Lower lobe of right lung (tissue), 2 donors: Measurements from ENCODE around the gene SEMA3A. TPM values are rescaled to one million over a fixed set of nuclear protein-coding genes. Genes with fewer than 3 reads are reported as not detected.

ENCODE experiments used
- ATAC-seq, 2 donors: fragments of 200-7000 bp; cut with Tn5 transposase; one replicate each; pipeline ENCODE4 v1.9.1; 2020 to 2022; ENCODE audit warnings: mild to moderate bottlenecking in 2 of 2, moderate library complexity in 2 of 2
- DNase-seq: peaks from one replicate; pipeline ENCODE4 v3.0.0-alpha.2; 2020
- H3K27ac ChIP-seq: fragments of 200-600 bp; one replicate; pipeline ENCODE4 v1.8.0; 2022
- H3K27me3 ChIP-seq: fragments of 200-600 bp; one replicate; pipeline ENCODE4 v1.8.0; 2022; ENCODE audit warnings: low read depth
- H3K36me3 ChIP-seq: fragments of 200-600 bp; one replicate; pipeline ENCODE4 v1.8.0; 2022; ENCODE audit warnings: mild to moderate bottlenecking
- H3K4me1 ChIP-seq: fragments of 200-600 bp; one replicate; pipeline ENCODE4 v1.8.0; 2022
- H3K4me3 ChIP-seq: fragments of 200-600 bp; one replicate; pipeline ENCODE4 v1.8.0; 2022; ENCODE audit warnings: mild to moderate bottlenecking
- H3K9me3 ChIP-seq: fragments of 200-600 bp; one replicate; pipeline ENCODE4 v1.8.0; 2022
- intact Hi-C: fragments of 100-400 bp; cut with DNase I; formaldehyde crosslinking; loops from one replicate; pipeline ENCODE4 v1.11.0; 2022
- total RNA-seq: library from RNA; stranded (reverse); fragmentation: NEBNext Ultra II Directional; extraction: Animal tissue kit (Norgen Biotek cat#: 25700); gene quantifications from one replicate; pipeline ENCODE4 v1.2.1, GENCODE V29; 2021
- TF ChIP-seq, protein P1 (sequence below): fragments of 200-600 bp; IDR thresholded peaks from one replicate; pipeline ENCODE4 v1.8.0; 2022; ENCODE audit warnings: antibody characterized with exemption, mild to moderate bottlenecking
- donor health status: DM: no; HTN: yes; CAD: no; lungs with severe emphysema.

Gene SEMA3A
- total RNA-seq, 1 donor from 2014 or later = 9.7 TPM

DNA sequence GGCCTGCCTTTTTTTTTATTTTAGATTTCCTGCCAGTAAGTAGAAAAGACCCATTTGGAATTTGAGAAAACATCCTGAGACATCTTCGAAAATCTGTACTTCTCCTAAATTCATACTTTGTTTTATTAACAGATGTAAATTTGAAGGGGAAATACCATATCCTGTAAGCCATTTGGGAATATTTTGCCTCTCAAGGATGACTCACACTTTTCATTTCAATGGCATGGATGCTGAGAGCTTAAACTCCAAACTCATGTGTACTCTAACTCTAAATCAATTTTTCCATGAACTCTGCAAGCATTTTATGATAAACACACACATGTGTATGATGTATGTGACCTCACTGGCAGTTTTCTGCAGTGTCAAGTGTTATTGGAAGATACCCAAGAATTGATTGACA lies 89.0 kb downstream of the SEMA3A start:
- intact Hi-C loops = no loop called here
- no peak for ATAC-seq
- DNase-seq = no peak
- H3K4me1 ChIP-seq = no peaks in the 10 kb centered on the region
- no peak overlapping the region for H3K27ac ChIP-seq
- no peaks in the 10 kb centered on the region for H3K27me3 ChIP-seq
- no peak overlapping the region for H3K4me3 ChIP-seq
- TF ChIP-seq, protein P1, sequence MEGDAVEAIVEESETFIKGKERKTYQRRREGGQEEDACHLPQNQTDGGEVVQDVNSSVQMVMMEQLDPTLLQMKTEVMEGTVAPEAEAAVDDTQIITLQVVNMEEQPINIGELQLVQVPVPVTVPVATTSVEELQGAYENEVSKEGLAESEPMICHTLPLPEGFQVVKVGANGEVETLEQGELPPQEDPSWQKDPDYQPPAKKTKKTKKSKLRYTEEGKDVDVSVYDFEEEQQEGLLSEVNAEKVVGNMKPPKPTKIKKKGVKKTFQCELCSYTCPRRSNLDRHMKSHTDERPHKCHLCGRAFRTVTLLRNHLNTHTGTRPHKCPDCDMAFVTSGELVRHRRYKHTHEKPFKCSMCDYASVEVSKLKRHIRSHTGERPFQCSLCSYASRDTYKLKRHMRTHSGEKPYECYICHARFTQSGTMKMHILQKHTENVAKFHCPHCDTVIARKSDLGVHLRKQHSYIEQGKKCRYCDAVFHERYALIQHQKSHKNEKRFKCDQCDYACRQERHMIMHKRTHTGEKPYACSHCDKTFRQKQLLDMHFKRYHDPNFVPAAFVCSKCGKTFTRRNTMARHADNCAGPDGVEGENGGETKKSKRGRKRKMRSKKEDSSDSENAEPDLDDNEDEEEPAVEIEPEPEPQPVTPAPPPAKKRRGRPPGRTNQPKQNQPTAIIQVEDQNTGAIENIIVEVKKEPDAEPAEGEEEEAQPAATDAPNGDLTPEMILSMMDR = no peak
- H3K9me3 ChIP-seq = no peaks in the 10 kb centered on the region
- no peaks in the 10 kb centered on the region for H3K36me3 ChIP-seq

DNA sequence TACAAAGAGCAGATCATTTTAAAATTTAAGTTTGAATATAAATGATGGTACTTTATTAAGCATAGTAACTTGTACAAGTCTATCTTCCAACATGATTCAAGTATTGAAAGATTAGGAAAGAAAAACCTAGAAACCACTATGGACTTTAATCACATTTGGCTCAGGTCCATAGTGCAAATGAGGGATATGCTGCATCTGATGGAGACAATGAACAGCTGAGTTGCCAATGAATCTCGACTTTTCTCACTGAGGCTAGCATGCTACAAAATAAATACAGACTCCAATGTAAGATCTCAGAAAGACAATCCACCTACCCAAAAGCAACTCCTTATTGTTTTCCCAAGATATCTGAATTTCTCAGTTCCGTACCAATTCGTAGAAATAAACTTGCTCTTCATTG lies 89.8 kb downstream of the SEMA3A start:
- TF ChIP-seq, protein P1 = no peak
- H3K4me1 ChIP-seq = no peaks in the 10 kb centered on the region
- H3K9me3 ChIP-seq = no peaks in the 10 kb centered on the region
- no peak overlapping the region for H3K27ac ChIP-seq
- no peaks in the 10 kb centered on the region for H3K36me3 ChIP-seq
- H3K27me3 ChIP-seq = no peaks in the 10 kb centered on the region
- DNase-seq (no peak), ATAC-seq (no peak)
- intact Hi-C loops = no loop called here
- no peak overlapping the region for H3K4me3 ChIP-seq

DNA sequence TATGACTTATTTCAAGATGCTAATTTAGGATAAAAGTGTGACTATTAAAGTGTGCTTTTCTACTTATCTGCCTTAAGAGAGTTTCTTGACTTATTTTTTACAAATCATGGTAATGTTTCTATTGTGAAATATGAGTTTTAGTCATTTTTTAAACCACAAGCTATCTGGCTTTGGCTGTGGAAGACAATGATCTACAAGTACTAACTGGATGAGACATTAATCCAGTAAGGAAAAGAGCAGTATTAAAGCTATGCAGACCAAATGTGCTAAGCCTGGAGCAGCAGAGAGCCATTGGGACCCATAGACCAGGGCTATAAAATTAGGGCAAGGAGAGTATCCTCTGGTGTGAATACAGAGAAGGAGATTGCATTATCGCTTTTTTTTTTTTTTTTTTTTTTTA lies 92.4 kb downstream of the SEMA3A start:
- H3K27ac ChIP-seq = no peak overlapping the region
- H3K4me1 ChIP-seq = no peaks in the 10 kb centered on the region
- no peaks in the 10 kb centered on the region for H3K27me3 ChIP-seq
- H3K36me3 ChIP-seq = no peaks in the 10 kb centered on the region
- no peak for DNase-seq
- H3K4me3 ChIP-seq = no peak overlapping the region
- TF ChIP-seq, protein P1 = no peak
- ATAC-seq = no peak
- intact Hi-C loops = no loop called here
- H3K9me3 ChIP-seq = no peaks in the 10 kb centered on the region

DNA sequence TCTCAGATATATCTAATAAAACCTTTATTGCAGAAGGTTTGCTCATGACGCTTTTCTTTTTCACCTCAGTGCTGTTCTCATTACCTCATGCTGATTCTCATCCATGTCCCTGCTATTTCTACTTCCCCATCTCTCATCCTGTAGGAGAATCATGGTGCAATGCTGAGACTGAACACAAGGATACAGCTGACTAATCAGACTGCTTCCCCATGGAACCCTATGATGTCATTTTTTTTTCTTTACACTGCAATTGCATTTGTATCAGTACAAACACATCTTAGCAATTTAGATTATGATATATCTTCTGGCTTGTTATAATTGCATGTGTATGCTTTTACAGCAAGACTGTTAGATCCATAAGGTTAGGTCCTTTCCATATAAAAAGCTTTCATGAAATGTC lies 93.7 kb downstream of the SEMA3A start:
- Histone ChIP-seq H3K27ac (no peak overlapping the region), H3K9me3 (no peaks in the 10 kb centered on the region), H3K36me3 (no peaks in the 10 kb centered on the region), H3K4me1 (no peaks in the 10 kb centered on the region), H3K27me3 (no peaks in the 10 kb centered on the region), H3K4me3 (no peak overlapping the region)
- intact Hi-C loops = no loop called here
- TF ChIP-seq, protein P1 = no peak
- DNase-seq (no peak), ATAC-seq (no peak)

DNA sequence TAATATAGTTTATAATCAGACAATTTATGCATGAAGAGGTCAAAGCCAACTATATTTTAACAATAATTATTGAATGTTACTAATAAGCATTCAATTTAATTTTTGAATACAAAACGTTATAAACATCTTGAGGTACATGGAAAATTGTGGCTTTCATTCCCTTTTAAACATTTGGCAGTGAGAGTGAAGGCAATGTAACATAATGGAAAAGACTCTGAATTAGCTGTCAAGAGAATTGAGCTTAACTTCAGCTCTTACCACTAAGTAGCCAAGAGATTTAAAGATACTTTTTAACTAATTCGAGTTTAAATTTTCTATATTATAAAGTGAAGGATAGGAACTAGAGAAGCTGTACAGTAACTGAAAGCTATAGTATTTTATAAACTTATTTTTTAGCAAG lies 98.6 kb downstream of the SEMA3A start:
- Histone ChIP-seq H3K9me3 (no peaks in the 10 kb centered on the region), H3K36me3 (no peaks in the 10 kb centered on the region), H3K4me3 (no peak overlapping the region), H3K27me3 (no peaks in the 10 kb centered on the region), H3K4me1 (no peaks in the 10 kb centered on the region), H3K27ac (no peak overlapping the region)
- DNase-seq (no peak), ATAC-seq (no peak)
- intact Hi-C loops = no loop called here
- TF ChIP-seq, protein P1 = no peak

DNA sequence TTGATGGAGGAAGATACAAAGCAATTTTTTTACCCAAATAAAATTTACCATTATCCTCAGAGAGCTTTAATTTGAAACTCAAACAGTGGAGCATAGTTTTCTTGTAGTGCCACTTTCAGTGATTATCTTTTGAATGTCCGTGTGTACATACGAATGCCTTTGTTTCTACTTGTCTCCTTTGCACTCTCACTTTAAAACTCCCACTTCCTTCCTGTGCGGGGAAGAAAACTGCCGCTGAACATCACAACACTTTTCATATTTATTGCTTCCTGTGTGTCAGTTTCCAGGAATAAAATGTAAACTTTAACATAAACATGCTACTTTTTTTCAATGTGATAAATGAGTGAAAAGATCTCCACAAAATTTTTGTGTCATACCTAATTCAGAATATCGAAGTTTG lies 102.4 kb downstream of the SEMA3A start:
- intact Hi-C loops = no loop called here
- ATAC-seq = no peak
- no peak overlapping the region for H3K4me3 ChIP-seq
- TF ChIP-seq, protein P1 = no peak
- DNase-seq = no peak
- no peaks in the 10 kb centered on the region for H3K36me3 ChIP-seq
- no peak overlapping the region for H3K27ac ChIP-seq
- H3K9me3 ChIP-seq = no peaks in the 10 kb centered on the region
- no peaks in the 10 kb centered on the region for H3K27me3 ChIP-seq
- H3K4me1 ChIP-seq = no peaks in the 10 kb centered on the region
